NCI-H446 treated with DMSO at 0.1 percent for 48 hours (cell line): ENCODE results near the gene ENPP6.
A peak's percentile ranks its signal among the peaks of the same experiment; 100 is the strongest.

Source experiments
- DNase-seq: peaks from one replicate; lab custom pipeline; 2025; lab: John Stamatoyannopoulos, UW

Gene ENPP6

DNA sequence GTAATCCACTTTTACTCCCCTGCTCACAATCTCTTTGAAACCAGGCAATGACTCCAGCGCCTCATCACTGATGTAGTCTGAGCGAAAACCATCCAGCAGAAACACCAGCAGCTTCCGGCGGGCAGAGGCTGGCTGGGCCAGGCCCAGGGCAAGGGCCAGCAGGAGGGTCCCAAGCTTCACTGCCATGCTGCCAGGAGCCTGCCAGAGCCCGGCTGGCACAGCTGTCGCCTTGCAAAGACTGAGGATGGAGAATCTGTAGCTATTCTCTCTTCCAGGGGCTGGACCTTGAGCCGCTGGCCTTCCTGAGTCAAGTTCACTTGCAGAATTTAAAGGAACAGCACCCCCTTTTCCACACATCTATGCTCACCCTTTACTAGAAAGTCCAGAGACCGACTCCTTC lies at the start of gene ENPP6:
Gene ENPP6, minus strand, starts transcription at position 240 of the 400 bp plus-strand sequence. Its CDS starts 54 bp downstream, at position 186.
- DNase-seq = no peak

DNA sequence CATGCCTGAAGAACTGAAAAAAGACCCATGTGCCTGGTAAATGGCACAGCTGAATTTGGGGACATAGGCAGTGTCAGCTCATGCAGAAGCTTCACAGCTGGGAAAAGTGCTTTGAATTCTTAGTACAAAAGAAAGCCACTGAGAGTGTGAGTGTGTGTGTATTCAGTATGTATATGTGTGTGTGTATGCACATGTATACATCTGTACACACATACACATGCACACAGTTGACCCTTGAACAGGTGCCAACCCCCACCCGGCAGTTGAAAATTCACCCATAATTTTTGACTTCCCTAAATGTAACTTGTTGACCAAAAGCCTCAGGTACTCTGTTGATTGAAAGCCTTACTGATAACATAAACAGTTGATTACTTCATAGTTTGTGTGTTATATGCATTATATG lies 49.5 kb upstream of the ENPP6 start:
- no peak for DNase-seq

DNA sequence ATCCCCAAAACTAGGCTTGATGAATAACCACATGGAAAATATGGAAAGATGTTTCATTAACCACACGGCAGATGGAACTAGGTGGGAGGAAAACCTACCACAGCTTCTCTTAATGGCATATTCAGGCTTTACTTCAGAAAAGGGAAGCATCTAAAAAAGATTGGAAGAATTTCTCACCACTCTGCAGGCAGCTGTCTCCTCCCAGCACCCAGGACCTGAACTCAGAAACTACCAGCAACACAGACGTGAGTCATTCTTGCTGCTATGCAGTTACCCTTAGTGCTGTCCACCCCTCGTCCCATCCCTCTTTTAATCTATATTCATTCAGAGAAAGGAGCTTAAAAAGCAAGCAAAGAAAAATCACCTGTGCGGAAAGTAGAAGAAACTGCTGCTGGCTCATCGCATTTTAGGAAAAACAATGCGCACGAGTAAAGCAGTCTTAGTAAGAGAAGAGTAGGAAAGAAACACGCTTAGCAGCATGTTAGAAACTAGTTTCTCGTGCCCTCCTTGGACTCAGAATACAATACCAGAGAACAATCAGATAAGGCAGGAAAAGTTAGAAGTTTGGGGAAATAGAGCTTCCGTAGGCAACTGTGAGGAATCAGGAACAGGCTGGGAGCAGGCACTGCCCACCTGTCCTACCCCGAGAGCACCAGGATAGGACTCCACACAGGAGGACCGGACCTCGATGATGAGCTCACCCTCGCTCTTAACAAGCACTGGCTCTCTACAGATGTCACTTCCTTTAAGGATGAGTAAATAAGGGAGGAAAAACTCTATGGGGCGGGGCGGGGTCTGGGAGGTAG lies 48.1 kb upstream of the ENPP6 start:
- DNase-seq = no peak

DNA sequence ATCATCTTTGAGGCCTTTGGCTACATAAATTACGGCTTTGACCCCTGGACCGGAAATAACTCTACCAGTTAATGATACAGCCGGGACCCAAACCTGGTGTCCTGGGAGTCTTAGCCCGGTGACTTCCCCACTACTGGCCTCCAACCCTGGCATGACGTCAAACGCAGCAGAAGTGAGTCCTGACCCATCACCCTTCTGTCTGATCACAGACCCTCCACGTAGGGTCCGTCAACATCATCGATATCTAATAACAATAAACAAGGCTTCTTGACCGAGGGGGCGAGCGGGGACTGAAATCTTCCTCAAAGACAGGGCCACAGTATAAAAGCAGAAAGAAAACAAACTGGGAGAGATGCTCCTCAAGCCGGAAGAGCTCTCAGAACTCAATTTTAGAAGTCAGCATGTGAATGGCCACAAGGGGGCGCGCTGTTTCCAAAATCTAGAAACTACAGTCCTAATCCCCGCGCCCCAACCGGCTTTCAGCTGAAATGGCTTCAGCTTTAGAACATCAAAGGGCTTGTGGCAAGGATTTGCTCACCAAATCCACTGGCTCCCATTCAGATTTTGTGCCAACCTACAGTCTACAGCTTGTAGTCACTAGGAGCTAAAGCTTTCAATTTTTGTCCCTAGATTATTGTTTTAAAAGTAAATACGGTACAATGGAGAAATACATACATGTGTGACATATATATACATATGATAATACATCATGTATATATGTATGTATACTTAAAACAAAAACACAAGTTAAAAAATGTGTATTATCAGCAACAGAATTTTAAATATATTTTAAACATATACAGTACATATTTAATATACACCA lies 46.4 kb upstream of the ENPP6 start:
- DNase-seq = peak; percentile 24

DNA sequence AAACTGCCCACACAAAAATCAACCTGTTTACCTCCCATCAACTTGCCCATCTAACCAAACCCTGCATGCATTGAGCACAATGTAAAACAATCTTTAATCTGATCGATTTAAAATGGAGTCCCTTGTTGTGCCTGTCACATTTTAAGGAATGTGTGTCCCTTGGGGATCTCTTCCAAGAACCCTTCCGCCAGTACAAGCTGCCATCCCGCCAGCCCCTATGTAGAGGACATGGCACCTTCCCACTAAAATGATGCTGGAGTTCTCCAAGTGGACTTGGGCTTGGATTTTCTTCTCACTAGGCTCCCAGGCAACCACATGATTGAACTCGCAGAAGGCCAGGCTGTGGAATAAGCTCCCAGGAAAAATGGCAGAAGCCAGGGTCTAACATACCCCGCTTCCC lies 45.8 kb upstream of the ENPP6 start:
- no peak for DNase-seq

DNA sequence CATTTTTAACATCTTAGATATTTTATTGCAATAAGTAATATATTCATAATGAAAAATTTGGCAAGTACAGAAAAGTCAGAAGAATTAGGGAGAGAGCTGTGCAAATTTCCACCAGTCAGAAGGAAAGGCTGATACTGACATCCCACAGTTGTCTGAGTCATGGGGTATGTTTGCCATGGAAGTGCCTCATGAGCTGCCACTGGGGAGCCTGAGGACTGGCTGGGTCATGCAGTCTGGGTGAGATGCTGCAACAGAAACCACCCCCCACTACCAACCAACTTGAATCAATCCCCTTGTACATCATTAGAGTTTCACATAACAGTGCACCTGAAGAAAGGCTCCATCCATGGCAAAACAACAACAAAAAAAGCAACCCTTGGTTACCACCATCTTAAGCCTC lies 45.2 kb upstream of the ENPP6 start:
- DNase-seq = no peak

DNA sequence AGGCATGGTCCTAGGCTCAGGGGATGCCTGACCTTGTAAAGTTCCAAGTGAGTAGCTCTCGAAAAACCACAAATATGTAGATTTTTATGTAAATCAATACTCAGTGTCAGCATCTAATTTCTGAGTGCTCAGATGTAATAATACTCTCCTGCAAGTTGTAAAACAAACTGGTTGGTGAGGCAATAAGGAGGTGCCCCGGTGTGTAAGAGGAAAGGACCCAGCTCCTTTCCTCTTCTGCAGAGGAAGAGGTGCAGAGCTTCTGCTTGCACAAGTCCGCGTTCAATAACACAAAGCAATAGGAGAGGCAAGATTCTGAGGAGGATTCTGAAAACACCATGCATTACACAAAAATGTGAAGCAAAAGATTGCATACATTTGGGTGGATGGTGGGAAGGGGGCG lies 43.6 kb upstream of the ENPP6 start:
- no peak for DNase-seq

DNA sequence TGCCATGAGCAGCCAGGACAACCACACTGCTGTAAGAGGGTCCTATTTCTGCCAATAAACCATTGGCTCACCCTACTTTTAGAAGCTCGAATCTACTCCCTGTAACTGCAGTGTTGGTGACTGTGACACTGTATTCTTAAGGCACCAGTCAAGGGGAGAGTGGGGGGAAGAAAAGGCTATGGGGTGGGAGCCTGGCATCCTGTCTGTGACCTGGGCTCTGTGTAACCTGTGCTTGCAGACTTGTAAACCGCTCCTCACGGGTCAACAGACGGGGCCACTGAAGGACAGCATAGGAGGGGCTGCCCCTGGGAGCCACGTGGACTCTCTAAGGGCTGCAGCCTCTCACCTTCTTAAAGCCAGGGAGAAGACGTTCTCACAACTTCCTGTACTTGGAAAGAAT lies 42.2 kb upstream of the ENPP6 start:
- DNase-seq = no peak

DNA sequence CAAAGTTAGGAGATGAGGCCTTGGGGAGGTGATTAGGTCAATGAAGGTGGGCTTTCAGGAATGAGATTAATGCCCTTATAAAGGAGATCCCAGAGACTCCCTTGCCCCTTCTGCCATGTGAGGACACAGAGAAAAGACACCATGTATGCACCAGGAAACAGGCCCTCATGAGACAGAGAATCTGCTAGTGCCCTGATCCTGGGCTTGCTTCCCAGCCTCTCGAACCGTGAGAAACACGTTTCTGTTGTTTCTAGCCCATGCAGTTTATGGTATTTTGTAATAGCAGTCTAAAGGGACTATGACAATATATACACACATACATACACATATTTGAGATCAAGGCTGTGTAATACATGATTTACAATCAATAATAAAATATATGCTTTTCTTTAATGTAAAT lies 41.4 kb upstream of the ENPP6 start:
- DNase-seq = no peak

DNA sequence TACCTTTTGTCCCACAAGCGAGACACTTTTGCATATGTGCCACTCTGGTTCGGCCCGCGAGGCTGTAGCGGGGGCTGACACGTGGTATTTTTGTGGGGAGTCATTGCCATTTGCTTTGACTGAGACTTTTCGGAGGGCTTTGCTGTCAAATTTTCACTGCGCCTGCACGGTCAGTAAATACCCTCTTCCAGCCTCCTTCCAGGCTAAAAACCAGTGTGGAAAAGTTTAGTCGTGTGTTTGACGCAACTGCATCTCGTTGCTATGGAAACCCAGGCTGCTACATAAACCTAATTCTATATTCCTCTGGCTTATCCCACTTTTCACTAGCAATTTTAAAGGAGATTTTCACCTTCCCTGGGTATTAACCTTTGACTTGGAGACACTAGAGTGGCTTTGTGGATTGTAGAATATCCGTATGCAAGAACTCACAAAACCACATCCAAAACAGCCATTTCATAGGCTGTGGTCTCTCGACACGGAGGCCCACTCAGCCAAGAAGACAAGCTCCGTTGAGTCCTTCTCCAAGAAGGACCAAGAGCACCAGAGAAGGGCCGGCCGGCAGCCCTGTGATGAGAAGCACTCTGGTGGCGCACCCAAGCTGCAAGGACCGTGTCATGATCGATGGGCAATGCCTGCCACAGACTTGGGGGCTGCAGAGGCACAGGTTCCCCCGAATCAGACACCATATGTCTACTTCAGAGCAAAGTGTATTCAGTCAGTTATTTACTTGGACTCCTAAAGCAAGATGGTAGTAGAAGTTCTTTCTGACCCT lies 38.4 kb upstream of the ENPP6 start:
- no peak for DNase-seq

DNA sequence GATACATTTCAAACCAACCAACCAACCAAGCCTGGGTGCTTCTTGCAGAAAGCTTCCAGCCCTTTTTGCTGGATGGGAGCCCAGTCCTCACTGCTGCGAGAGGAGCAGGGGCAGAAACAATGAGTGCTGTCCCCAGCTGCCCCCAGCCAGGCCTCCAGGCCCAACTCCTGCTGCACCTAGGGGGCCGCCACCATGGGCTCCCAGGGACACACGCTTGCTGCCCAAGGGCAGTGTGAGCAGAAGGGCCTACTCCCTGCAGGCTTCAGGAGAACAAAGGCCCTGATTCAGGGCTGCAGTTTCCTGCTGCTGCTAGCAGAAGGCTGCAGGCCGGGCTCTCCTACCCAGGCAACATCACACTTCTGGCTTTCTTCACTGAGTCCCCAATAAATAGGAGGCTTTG lies 37.7 kb upstream of the ENPP6 start:
- no peak for DNase-seq

DNA sequence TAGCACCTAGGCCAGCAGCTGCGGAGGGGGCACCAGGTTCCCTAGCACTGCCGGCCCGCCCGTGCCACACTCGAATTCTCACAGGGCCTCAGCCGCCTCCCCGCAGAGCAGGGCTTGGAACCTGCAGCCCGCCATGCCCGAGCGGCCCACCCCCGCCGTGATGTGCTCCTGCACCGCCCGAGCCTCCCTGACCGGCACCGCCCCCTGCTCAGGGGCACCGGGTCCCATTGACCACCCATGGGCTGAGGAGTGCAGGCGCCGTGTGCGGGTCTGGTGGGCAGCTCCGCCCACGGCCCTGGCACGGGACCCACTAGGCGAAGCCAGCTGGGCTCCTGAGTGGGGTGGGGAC lies 35.4 kb upstream of the ENPP6 start:
- DNase-seq = no peak

DNA sequence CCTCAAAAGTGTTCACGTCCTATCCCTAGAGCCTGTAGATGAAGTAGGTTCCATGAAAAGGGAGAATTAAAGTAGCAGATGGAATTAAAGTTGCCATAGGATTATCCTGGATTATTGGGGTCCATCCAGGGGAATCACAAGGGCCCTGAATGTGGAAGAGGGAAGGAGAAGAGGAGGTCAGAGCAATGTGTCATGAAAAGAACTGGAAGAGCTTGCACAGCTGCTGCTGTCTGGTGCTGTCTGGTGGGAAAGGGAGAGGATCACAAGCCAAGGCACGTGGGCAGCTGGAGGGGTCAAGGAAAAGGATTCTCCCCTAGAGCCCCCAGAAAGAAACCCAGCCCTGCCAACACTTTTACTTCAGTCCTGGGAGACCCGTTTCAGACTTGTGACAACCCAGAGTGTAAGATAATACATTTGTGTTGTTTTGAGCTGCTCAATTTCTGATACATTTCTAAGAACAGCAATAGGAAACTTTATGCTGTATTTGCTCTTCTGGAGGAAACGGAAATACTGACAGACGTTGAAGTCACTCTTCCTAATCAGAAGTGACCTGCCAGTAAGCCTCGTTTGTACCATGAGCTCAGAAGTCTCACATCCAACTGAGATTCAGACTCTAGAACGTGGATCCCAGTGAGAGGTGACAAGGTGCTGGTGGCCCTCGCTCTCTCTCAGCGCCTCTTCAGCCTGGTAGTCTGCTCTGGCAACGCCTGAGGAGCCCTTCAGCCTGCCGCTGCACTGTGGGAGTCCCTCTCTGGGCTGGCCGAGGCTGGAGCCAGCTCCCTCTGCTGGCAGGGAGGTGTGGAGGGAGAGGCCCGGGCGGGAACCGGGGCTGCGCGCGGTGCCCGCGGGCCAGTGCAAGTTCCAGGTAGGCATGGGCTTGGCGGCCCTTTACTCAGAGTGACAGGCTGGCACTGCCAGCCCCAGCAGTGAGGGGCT lies 34.7 kb upstream of the ENPP6 start:
- no peak for DNase-seq

DNA sequence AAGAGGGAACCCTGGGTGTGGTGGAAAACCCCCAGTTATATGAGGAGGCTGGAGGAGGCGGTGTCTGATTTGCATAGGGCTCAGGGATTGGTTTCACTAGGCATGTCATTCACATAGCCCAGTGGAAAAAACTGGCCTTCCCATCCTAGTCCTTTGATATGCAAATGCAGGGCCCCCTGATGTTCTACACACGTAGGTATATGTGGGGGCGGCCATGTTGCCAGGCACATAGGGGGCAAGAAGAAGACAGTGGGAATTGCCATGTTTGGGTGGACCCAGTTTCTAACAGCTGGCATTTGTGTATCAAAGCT lies 34.0 kb upstream of the ENPP6 start:
- no peak for DNase-seq

DNA sequence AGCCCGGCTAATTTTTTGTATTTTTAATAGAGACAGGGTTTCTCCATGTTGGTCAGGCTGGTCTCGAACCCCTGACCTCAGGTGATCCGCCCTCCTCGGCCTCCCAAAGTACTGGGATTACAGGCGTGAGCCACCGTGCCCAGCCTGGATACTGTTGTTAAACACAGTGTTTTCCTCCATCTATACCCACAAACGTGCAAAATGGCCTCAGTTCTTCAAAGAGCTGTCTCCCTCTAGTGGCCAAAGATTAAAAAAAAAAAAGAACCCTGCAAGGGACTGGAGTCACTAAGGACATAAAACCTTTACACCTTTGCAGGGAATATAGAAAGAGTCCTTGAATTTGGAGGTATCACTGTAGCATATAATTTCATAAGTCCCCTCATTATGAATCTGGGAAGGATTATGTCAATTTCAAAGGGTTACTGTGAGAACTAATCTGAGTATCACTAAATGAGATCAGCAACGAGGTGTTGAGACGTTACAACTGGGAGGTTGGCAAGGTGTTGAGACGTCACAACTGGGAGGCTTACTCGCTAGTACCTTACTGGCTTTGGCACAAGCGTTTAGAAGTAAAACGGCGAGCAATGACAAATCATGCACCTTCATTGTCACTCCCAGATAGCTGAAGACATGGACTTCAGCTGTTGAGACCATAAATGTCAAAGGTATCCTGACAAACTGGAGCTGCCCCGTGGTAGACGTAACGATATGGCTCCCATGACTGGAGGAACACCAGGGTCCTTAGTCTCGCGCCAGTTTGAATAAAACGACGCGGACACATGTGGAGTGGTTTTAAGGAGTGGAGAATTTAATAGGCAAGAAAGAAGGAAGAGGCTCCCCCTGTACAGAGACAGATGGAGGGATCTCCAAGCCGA lies 33.4 kb upstream of the ENPP6 start:
- peak; percentile 13 for DNase-seq

DNA sequence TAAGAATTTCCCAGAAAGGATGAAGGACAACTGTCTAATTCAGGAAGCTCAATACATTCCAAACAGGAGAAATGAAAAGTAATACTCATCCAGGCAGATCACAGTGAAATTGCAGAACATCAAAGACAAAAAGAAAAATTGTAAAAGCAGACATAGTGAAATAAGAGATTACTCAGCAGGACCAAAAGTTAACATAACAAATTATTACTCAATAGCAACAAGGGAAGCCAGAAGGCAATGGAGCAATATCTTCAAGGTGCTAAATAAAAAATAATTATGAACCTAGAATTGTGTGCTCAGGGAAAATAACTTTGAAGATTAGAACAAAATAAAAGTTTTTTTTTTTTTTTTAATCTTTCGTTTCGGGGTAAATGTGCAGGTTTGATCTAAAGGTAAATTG lies 30.5 kb upstream of the ENPP6 start:
- no peak for DNase-seq

DNA sequence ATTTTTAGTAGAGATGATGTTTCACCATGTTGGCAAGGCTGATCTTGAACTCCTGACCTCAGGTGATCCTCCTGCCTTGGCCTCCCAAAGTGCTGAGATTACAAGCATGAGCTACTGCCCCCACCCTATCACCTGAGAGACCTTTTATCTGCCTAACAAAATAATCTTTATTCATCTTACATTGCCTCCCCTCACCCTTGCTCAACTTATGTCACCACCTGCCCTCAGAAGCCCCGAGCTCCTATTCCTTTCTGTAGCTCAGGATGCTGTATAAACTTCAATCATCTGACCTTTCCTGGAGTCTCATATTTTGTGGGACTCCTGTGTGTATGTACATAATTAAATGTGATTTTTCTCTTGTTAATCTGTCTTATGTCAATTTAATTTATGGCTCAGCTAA lies 29.7 kb upstream of the ENPP6 start:
- DNase-seq = no peak

DNA sequence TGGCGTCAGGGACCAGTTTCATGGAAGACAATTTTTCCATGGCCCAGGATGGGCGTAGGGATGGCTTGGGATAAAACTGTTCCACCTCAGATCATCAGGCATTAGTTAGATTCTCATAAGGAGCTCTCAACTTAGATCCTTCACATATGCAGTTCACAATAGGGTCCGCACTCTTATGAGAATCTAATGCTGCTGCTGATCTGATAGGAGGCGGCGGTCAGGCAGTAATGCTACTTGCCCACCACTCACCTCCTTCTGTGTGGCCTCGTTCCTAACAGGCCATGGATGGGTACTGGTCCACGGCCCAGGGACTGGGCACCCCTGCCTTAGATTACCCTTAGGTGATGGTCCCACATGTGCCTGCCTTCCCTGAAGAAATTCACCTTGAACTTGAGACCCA lies 28.8 kb upstream of the ENPP6 start:
- no peak for DNase-seq

DNA sequence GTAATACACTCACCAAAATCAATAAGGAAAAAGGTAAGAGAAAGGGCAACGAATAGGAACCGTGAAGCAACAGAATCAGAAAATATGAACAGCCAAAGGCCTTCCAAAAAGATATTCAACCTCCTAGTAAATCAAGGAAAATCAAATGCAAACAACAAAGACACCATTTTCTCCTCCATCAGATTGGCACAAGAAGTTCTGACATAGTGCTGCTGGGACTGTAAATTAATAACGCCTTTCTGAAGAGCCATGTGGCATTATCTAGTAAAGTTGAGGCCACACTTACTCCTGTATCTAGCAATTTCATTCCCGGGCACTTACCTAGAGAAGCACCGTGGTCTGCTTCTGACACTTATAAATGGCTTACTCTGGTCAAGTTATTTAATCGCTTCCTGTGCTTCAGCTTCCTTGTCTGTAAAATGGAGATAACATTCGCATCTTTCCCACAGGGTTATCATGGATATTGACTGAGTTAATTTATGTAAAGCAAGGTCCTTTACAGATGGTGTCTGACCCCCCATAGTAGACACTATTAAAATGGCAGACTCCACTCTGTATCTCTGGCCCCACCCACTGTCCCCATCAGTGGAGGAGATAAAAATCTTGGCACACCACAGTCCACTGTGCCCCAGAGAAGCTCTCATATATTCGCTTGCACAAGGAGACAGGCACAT lies 20.5 kb upstream of the ENPP6 start:
- DNase-seq = no peak

DNA sequence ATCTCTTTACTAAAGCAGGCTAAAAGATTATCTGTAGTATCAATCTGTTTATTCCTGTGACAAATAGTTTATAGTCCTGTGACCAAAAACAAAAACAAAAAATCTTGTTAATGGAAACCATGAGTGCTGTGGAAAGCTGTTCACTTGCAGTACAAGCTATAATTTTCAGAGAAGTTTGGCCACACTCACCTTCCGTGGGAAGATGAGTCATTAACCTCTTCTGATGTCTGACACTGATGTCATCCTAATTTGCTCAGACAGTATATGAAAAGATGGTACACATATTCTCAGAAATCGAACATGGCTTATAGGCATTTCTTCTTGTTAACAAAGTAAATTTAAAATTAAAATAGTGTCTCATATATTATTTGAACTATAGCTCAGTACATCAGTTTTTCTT lies 19.9 kb upstream of the ENPP6 start:
- no peak for DNase-seq
